ENCODE measurements around the gene CEP192. TPM values are rescaled to one million over a fixed set of nuclear protein-coding genes. Genes with fewer than 3 reads are reported as not detected.

The CEP192 gene
- total and polyA plus RNA-seq, 2 of the 13 experiments (the other 11 are each of a cell fraction or from before 2014, with no cell fraction given) = 15.3 to 24.7 TPM

- TF ChIP-seq MTF2 (CRISPR knock-in tag; IDR thresholded peaks at IDR 0.05; ENCODE audit: borderline replicate concordance) = peak; percentile 28; the same call in 1 of the 2 replicates
- TF ChIP-seq ZBTB14 (CRISPR knock-in tag; IDR thresholded peaks at IDR 0.05) = peak; percentile 92
- TF ChIP-seq ZNF652 (CRISPR knock-in tag; IDR thresholded peaks at IDR 0.05; ENCODE audit: borderline replicate concordance, low read depth) = peak; percentile 88
- TF ChIP-seq MTERF4 (CRISPR knock-in tag; IDR thresholded peaks at IDR 0.05) = peak; percentile 99
- TF ChIP-seq ZBTB39 (CRISPR knock-in tag; IDR thresholded peaks at IDR 0.05) = peak; percentile 96
- no peak for TF ChIP-seq FOXK2 (IDR thresholded peaks at IDR 0.05)
- TF ChIP-seq ZNF576 (CRISPR knock-in tag; IDR thresholded peaks at IDR 0.05) = no peak; the same call in 1 of the 2 replicates
- TF ChIP-seq GATA4 (IDR thresholded peaks at IDR 0.05; ENCODE audit: borderline replicate concordance, low read depth) = peak; percentile 27; the same call in 1 of the 2 replicates
- TF ChIP-seq IRF2 (CRISPR knock-in tag; IDR thresholded peaks at IDR 0.05) = no peak; the same call in 1 of the 2 replicates
- TF ChIP-seq HOMEZ (CRISPR knock-in tag; IDR thresholded peaks at IDR 0.05; ENCODE audit: low read depth) = no peak; the same call in 1 of the 2 replicates
- peak; percentile 97 for TF ChIP-seq ZNF276 (CRISPR knock-in tag; IDR thresholded peaks at IDR 0.05; ENCODE audit: low read depth)
- TF ChIP-seq GTF3A (CRISPR knock-in tag; conservative IDR thresholded peaks at IDR 0.05) = no peak
- TF ChIP-seq ZSCAN30 (CRISPR knock-in tag; IDR thresholded peaks at IDR 0.05) = no peak
- TF ChIP-seq TRIM22 (IDR thresholded peaks at IDR 0.05) = no peak
- no peak for TF ChIP-seq KDM1A (CRISPR knock-in tag; IDR thresholded peaks at IDR 0.05)
- TF ChIP-seq ZNF672 (CRISPR knock-in tag; IDR thresholded peaks at IDR 0.05) = no peak
- TF ChIP-seq ZNF704 (CRISPR knock-in tag; IDR thresholded peaks at IDR 0.05; ENCODE audit: borderline replicate concordance) = peak; percentile 85; the same call in 1 of the 2 replicates
- TF ChIP-seq SYNCRIP (IDR thresholded peaks at IDR 0.05; ENCODE audit: insufficient read depth, low read depth, low read length) = no peak
Measured at GRCh38 chr18:12948050-12948804, 42.9 kb upstream of the CEP192 start (continued).

Measured in HepG2 (cell line).